ENCODE data around the gene SOWAHD.
"Not testable (repeated sequence)": the region's sequence is repeated elsewhere in the genome, so short reads cannot be mapped to it uniquely, and the experiment has no call there.

The SOWAHD gene

DNA sequence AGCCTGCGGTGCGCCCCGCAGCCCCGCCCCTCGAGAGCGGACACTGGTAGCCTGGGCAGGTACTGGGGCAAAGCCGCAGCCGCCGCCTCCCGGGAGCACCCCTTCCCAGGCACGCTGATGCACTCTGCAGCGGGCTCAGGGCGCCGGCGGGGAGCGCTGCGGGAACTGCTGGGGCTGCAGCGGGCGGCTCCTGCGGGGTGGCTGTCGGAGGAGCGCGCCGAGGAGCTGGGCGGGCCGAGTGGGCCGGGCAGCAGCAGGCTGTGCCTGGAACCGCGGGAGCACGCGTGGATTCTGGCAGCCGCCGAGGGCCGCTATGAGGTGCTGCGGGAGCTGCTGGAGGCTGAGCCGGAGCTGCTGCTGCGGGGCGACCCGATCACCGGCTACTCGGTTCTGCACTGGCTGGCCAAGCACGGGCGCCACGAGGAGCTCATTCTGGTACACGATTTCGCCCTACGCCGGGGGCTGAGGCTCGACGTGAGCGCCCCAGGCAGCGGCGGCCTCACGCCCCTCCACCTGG, 401 bp downstream of the SOWAHD start:
- DNase-seq (peak; percentile 23), ATAC-seq (no peak)

DNA sequence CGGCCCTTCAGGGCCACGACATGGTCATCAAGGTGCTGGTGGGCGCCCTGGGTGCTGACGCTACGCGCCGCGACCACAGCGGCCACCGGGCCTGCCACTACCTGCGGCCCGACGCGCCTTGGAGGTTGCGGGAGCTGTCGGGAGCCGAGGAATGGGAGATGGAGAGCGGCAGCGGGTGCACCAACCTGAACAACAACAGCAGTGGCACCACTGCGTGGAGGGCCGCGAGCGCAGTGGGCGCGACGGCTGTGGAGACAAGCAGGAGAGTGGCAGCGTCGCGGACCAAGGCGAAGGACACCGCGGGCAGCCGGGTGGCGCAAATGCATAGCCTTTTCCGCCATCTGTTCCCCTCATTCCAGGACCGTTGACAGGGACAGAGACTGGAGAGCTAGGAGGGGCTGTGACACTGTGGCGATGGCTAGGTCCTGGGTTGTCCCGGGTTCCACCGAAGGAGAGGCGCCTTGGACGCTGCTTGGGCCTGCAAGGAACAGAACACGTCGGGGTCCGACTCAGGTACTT, 919 bp downstream of the SOWAHD start:
- DNase-seq (no peak), ATAC-seq (no peak)

DNA sequence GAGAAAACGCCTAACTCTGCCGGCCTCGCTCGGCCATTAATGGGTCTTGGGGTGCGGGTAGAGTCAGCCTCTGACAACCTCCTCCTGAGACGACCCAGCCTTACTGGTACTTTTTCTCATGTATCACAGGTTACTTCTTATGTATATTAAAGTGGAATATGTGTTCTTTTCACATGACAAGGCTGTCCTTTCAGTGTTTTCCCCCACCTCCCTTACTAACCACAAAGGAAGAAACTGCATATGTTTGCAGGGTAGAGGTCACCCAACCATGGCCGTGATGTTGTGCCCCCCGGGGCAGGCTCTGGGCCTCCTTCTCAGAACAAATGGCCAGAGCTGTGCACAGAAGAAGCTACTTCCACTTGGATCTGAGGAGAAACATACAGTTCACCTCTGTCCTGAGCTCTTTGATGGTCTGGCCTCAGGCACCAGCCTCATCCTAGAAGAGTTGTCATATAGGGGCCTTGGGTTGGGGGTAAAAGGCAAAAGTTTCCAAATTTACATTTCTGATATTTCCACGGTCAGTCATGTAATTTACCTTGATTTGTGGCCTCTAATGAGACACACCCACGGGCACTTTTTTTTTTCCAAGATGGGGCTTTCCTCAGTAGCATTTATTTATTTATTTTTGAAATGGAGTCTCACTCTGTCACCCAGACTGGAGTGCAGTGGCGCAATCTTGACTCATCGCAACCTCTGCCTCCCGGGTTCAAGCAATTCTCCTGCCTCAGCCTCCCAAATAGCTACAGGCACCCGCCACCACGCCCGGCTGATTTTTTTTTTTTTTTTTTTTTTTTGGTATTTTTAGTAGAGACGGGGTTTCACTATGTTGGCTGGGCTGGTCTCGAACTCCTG, 1.9 kb downstream of the SOWAHD start:
- DNase-seq, result no peak
- ATAC-seq, result no peak

DNA sequence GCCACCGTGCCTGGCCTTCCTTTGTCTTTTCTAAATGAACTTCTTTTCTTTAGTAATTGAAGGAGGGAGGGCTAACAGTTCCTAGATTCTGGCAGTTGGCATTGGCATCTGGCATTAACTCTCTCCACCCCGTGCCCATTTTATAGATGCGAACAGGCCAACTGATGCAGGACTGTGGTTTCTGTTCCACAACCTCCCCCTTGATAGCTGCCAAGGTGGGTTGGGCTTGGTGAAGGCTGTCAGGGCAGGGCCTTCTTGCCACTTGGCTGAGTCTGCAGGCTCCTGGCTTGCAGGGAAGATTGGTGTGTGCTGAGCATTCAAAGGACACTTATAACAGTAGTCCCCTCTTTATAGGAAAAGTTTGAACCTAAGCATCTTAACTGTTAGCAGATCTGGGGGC, 4.3 kb downstream of the SOWAHD start:
- DNase-seq, result no peak
- no peak for ATAC-seq

DNA sequence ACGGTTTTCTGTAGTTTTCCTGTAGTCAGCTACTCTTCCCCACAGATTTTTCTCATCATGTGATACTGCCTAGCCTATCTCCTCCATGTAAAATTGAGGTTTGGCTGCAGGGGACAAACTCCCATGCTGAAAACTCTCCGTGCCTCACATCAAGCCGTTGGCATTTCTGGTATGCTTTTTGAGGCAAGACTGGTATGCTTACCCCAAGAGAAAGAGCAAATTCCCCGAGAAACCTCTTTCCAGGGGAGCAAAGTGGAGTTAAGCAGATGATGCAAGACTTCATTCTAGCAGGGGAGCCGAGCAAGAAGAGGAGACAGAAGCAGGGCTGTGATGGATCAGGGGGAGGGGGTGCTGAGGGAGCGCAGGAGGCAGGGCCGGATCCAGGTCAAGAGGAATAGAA, 4.8 kb downstream of the SOWAHD start:
- DNase-seq, result no peak

DNA sequence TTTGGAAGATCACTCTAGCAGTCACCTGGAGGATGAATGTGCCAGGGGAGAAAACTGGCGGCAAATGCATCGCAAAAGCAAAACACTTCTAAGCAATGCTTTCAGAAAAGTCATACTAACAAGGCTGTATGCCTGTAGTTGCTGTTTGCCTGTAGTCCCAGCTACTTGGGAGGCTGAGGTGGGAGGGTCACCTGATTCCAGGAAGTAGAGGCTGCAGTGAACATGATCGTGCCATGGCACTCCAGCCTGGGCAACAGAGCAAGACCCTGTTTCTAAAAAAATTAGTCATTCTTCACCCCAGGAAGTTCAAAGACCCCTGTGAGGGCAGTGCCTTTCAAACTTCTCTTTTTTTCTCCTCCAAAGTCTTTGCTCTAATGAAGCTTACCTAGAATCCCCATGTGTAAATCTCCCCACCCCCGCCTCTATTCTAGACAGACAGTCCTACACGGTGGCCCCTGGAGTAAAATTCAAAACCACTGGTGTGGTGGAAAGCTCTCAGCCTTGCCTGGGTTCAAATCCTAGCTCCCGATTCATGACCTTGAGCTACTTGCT, 5.5 kb downstream of the SOWAHD start:
- ATAC-seq, result no peak
- DNase-seq, result no peak

More for the DNA sequence above, 4.8 kb downstream of the SOWAHD start:
- ATAC-seq, result no peak

DNA sequence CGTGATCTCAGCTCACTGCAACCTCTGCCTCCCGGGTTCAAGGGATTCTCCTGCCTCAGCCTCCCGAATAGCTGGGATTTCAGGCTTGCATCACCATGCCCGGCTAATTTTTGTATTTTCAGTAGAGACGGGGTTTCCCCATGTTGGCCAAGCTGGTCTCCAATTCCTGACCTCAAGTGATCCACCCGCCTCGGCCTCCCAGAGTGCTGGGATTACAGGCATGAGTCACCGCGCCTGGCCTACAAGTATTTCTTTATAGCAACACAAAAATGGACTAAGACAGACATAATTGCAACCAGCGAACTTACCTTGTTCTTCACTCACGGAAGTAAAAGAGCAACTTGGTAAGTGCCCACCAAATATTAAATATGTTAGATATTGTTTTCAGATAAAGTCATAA, 10.0 kb downstream of the SOWAHD start:
- ATAC-seq, DNase-seq: not testable (repeated sequence)

DNA sequence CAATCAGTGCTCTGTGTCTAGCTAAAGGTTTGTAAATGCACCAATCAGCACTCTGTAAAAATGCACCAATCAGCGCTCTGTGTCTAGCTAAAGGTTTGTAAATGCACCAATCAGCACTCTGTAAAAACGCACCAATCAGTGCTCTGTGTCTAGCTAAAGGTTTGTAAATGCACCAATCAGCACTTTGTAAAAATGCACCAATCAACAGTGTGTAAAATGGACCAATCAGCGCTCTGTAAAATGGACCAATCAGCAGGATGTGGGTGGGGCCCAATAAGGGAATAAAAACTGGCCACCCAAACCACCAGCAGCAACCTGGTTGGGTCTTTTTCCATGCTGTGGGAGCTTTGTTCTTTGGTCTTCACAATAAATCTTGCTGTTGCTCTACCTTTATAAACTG, 11.0 kb downstream of the SOWAHD start:
- not testable (repeated sequence) for ATAC-seq, DNase-seq

DNA sequence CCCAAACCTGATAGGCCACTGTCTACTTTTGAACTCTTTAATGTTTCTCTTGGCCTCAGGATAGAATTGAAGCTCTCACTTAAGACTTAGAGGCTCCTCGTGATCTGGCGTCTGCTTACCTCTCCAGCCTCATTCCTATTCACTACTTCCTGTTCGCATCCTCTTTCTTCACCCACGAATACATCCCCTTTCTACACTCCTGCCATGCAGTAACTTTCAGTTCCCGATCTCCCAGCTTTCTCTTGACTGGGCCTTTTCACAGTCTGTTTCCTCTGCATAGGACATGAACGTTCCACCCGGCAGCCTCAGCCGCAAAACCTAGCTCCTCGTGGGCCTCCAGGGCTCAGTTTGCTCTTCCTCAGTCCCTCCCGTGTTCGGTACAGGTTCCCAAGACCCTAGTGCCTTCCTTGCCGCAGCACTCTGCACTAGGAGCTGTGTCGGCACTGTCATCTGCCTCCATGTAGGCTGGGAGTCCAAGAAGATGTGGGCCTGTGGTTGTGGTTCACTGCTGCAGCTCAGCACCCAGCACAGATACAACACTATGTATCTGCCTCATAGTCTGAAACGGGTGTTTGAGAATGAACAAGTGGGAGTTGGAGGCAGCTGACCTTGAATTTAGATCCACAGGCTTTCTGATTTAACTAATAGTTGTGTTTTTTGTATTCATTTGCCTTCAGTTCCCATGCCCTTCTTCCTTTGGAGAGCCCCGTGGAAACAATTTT, 17.3 kb downstream of the SOWAHD start:
- ATAC-seq (no peak), DNase-seq (no peak)

DNA sequence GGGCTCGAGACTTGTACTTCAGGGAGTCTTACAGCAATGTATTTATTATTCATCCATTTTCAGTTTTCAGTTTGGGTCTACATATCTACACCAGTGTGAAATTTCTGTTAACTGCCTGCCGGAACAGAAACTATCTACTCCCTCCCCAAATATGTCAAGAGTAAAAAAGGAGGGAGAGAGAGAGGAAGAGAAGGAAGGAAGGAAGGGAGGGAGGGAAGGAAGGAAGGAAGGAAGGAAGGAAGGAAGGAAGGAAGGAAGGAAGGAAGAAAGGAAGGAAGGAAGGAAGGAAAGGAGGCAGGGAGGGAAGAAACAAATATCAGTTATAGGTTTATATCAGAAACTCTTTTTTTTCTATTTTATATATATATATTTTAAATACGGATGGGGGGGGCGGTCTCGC, 20.4 kb downstream of the SOWAHD start:
- ATAC-seq, result no peak

DNA sequence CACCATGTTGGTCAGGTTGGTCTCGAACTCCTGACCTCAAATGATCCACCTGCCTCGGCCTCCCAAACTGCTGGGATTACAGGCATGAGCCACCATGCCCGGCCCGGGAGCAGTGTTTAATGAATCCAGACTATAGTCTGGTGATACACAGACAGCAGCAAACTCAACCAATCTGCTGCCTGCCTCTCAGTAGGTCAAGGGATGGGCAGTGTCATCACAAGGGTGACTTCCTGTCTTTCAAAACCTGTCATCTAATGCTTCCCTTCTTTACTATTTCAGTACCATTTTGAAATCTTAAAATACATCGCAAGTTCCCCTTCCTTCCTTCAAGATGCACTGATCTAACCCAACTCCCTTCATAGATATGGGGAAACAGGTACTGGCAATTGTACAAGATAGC, 24.6 kb downstream of the SOWAHD start:
- ATAC-seq (no peak), DNase-seq (no peak)

More for the DNA sequence above, 20.4 kb downstream of the SOWAHD start:
- DNase-seq, result no peak

DNA sequence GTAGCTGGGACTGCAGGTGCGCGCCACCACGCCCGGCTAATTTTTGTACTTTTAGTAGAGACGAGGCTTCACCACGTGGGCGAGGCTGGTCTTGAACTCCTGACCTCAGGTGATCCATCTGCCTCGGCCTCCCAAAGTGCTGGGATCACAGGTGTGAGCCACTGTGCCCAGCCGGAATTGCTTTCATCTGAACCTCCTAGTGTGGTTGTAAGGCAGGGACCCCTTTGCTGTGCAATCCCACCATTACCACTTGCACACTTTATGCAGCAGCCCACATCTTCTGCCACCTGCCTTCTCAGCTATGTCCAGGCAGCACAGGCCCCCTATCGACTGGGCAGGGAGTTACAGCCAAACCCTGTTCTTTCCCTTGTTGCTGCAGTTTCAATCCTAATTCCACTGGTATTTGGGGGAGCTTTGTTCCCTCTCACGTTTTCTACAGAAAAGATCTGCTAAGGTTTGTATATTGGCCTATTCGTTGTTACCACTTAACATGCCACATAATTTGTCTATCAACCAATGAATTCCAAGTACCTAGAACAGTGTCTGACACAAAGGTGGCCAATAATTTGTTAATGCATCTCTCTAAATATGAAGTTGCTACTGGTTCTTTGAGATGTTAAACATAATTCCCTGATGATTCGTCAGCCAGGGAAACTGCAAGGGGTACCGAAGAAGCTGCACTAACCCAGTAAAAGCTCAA, 26.5 kb downstream of the SOWAHD start:
- peak; percentile 71 for ATAC-seq
- peak; percentile 47 for DNase-seq

DNA sequence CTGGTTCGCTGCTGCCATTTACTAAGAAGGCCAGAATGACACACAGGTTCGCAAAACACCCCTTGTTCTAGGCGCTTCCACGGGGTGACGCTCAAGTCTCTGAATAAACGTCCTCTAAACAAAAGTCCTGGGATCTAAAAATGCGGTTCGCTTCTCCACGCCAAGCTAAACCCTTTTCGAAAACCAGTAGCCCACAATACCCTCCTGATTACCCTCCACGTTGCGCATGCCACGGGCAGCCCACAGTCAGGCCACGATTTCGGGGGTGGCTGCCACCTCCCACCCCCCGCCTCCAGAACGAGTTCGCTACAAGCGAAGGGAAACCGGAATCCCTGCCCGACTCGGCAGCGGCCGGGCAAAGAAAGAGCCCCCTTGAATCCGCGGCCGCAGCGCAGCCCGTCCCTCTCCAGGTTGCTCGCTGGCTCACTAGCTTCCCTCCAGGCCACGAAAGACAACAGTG, 32.6 kb downstream of the SOWAHD start:
- ATAC-seq (no peak), DNase-seq (peak; percentile 40)

DNA sequence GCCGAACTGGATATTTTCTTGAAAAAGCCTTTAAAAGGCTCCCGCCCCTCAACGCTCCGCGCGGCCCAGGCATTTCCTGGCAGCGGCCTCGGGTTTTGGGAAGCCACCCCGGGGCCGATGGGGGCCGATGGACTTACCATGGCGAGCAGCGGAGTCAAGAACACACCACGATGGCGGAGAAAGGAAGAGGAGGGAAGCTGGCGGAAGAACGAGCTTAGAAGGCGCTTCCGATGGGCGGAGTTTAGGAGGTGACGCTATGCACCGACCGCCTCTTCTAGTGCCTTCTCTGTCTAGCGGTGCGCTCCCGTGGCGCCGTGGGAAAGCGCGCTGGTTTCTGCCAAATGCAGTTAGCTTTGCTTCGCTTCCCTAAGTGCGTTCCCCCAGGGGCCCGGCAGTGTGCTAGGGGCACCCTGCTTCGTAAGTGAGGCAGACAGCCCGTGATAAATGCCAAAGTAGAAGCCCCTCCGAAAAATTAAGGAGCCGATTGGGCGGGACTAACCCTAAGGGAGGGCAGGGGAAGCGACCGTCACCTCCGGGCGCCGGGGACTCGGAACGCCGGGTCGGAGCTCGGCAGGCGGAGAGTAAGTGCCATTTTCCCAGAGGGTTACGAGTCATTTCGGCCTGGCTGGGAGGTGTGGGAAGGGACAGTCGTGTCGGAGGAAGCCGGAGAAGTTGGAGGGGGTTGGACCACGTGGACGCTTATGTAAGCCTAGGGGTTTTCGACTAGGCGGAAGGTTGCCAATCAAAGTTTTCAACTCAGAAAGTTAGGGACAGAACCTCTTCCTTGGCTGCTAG, 33.2 kb downstream of the SOWAHD start, which contains the start of gene RPL39:
Gene RPL39 (minus strand): TSS at position 194 of the 795 bp plus-strand sequence. CDS start 54 bp downstream, at position 140.
- ATAC-seq (peak; percentile 93), DNase-seq (peak; percentile 78)

DNA sequence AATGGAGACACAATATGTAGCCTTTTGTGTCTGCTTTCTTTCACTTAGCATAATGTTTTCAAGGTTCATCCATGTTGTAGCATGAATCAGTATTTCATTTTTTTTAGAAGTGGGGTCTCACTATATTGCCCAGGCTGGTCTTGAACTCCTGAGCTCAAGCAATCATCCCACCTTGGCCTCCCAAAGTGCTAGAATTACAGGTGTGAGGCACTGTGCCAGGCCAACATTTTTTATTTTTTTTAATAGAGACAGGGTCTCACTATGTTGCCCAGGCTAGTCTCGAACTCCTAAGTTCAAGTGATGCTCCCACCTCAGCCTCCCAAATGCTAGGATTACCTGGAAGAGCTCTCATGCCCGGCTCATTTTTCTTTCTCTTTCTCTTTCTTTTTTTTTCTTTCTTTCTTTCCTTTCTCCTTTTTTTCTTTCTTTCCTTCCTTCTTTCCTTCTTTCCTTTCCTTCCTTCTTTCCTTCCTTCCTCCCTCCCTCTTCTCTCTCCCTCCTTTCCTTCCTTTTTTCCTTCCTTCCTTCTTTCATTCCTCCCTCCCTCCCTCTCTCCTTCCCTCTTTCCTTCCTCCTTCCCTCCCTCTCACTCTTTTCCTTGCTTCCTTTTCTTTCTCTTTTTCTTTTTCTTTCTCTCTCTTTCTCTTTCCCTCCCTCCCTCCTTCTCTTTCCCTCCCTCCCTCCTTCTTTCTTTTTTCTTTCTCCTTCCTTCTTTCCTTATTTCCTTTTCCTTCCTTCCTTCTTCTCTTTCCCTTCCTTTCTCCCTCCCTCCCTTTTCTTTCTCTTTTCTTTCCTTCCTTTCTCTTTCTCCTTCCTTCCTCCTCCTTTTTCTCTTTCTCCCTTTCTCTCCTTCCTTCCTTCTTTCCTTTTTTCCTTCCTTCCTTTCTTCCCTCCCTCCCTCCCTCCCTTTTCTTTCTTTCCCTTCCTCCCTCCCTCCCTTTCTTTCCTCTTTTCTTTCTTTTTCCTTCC, 43.1 kb downstream of the SOWAHD start:
- no peak for DNase-seq
- no peak for ATAC-seq

DNA sequence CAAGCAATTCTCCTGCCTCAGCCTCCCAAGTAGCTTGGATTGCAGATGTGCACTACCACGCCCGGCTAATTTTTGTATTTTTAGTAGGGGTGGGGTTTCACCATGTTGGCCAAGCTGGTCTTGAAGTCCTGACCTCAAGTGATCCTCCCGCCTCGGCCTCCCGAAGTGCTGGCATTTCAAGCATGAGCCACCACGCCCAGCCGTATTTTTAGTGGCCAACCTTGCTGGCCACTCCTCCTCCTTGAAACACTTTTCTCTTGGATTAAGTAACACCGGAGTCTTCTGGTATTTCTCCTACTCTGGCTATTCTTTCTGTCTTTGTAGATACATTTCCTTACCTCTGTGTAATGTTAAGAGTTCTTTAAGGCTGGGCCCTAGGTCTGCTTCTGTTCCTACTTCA, 44.2 kb downstream of the SOWAHD start:
- ATAC-seq (no peak), DNase-seq (no peak)

DNA sequence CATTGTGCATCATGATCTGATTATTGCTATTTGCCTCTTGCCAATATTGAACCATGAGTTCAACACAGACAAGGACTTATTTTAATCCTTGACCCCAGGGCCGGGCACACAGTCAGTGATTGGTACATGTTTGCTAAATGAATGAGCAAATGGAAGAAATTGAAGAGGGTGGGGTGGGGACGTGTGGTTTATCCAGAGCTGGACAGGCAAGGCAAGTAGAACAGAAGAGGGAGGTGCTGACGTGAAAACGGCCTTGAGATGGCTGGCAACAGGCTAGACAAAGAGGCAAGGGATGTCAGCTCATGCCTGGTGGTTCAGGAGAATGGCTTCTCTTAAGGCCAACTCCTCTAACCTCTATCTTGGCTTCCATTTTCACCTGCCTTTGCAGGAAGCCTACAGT, 50.1 kb downstream of the SOWAHD start:
- not testable (repeated sequence) for ATAC-seq, DNase-seq

DNA sequence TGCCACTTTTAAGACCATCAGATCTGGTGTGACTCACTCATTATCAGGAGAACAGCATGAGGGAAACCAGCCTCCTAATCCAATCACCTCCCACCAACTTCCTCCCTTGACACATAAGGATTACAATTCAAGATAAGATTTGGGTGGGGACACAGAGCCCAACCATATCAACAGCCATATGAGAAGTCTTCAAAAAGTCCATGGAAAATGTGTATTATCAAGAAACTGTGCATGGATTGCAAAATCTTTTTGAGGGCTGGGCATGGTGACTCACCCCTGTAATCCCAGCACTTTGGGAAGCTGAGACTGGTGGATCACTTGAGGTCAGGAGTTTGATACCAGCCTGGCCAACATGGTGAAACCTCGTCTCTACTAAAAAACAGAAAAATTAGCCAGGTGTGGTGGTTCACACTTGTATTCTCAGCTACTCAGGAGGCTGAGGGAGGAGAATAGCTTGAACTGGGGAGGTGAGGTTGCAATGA, 50.8 kb downstream of the SOWAHD start:
- DNase-seq (no peak), ATAC-seq (no peak)

Measured in stimulated activated naive CD8-positive, alpha-beta T cell treated with anti-CD3 and anti-CD28 coated beads, Interleukin-15, Interleukin-2, amounts not matched to agents 100 U/mL and 50 U/mL, for 24 hours (primary cell).